HG03558 (cell line): ENCODE data around the gene BRAP.
"Not testable (repeated sequence)": the region's sequence is repeated elsewhere in the genome, so short reads cannot be mapped to it uniquely, and the experiment has no call there.

ENCODE experiments used
- ATAC-seq: cut with Tn5 transposase; IDR thresholded peaks from one replicate; pipeline ENCODE4 v1.9.1; 2021; ENCODE audit warnings: moderate number of reproducible peaks; ENCODE audit not compliant: unreplicated experiment; ENCODE audit errors: extremely low read depth

Gene BRAP

GRCh38 chr12:111685811-111686573 lies at the start of gene BRAP, which contains the start of gene ACAD10:
BRAP (minus strand) TSS chr12:111685956; CDS start chr12:111685792, 164 bp downstream.
ACAD10 (plus strand) TSS chr12:111686053; CDS start chr12:111692710, 6,657 bp downstream.
- ATAC-seq, result peak; percentile 71

- ATAC-seq, result no peak
These were observed 47.7 kb upstream of the BRAP start for GRCh38 chr12:111733340-111733915.

- ATAC-seq, result no peak
These were observed 47.0 kb upstream of the BRAP start for GRCh38 chr12:111732786-111733185.

GRCh38 chr12:111730420-111730819 lies 44.7 kb upstream of the BRAP start:
- ATAC-seq, result no peak

GRCh38 chr12:111728795-111729194 lies 43.0 kb upstream of the BRAP start:
- ATAC-seq, result no peak

- ATAC-seq, result not testable (repeated sequence)
These were observed 38.0 kb upstream of the BRAP start for GRCh38 chr12:111723646-111724360.

- ATAC-seq, result no peak
These were observed 34.7 kb upstream of the BRAP start for GRCh38 chr12:111720457-111720856.

- not testable (repeated sequence) for ATAC-seq
These were observed 33.6 kb upstream of the BRAP start for GRCh38 chr12:111719316-111719715.

GRCh38 chr12:111715279-111715678 lies 29.5 kb upstream of the BRAP start:
- no peak for ATAC-seq

DNA sequence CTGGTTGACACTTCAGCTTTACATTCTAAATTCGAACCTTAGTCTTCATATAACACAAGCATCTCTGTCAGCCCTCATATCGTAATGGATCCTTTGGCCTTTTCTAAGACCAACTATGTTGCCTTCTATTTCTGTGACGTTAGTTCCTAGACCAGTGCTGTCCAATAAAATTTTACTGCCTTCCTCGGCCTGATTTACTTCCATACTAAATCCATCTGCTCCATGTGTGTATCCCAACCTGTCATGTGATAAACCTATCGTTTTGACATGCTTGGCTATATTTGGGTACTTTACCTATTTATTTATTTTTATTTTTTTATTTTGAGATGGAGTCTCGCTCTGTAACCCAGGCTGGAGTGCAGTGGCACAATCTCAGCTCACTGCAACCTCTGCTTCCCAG lies 20.4 kb upstream of the BRAP start:
- no peak for ATAC-seq

DNA sequence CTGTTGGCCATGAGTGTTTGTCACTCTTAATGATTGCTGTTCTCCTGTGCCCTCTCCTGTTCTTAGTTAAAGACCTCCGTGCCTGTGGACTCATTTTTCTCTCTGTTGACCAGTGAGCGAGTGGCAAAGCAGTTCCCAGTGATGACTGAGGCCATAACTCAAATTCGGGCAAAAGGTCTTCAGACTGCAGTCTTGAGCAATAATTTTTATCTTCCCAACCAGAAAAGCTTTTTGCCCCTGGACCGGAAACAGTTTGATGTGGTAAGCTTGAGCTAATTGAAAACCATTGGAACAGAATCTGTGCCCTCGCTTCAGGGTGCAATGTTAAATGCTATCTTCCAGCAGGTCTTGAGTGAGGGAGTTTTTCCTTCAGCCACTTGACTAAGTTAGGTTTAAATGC lies 19.9 kb upstream of the BRAP start:
- ATAC-seq, result no peak

- ATAC-seq, result no peak
These were observed 14.2 kb upstream of the BRAP start for GRCh38 chr12:111699962-111700361.

DNA sequence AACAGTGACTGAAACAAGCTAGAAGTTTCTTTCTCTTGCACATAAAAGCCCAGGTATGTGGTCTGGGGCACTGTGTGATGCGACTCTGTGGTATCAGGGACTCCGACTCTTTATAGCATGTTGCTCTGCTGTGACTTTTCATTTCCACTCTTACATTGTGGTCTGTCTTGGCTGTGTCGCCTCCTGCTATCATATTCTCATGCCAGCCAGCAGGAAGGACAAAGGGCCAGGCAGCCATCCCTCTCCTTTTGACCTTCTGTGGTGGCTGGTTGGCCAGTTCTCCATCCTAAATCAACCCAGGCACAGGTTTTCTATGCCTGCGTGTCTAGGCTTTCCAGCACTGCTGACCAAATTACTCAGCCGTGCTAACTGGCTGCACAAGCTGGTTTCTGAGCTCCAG lies 8.1 kb upstream of the BRAP start:
- no peak for ATAC-seq

DNA sequence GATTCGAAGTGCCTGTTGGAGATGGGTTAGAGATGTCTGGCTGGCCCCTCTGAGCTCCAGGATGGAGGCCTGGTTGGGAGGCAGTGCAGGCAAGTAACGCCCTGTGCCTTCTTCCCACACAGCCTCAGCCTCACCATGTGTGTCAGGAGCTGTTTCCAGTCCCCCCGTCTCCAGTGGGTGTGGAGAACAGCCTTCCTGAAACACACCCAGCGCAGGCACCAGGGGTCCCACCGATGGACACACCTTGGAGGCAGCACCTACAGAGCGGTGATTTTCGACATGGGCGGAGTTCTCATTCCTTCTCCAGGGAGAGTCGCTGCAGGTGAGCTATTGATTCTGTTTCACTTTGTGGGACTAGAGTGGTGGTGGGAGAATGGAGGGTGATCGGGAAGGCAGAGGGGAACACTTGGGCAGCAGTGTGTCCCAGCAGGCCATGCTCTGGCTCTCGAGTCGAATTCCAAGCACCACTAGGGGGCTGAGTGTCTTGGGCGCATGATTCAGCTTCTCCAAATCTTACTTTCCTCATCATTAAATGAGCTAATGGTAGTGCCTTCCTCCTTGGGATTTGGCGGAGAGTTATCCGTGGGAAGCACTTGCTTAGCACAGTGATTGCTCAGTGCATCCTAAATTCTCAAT lies 6.9 kb upstream of the BRAP start:
- no peak for ATAC-seq

DNA sequence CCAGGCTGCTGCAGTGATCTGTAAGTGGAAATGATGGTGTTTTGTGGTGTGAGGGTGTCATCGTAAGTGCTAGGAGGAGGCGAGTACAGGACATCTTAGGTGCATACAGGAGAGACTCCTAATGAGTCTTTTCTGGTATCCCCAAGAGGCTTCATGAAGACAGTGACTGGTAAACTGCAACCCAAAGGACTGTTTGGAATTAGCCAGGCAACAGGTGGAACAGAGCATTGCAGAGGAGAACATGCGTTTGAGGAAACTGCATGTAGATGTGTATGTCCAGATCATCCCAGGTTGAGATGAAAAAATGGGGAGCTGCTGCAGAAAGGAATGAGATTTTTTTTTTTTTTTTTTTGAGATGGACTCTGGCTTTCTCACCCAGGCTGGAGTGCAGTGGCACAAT lies 5.5 kb upstream of the BRAP start:
- no peak for ATAC-seq

DNA sequence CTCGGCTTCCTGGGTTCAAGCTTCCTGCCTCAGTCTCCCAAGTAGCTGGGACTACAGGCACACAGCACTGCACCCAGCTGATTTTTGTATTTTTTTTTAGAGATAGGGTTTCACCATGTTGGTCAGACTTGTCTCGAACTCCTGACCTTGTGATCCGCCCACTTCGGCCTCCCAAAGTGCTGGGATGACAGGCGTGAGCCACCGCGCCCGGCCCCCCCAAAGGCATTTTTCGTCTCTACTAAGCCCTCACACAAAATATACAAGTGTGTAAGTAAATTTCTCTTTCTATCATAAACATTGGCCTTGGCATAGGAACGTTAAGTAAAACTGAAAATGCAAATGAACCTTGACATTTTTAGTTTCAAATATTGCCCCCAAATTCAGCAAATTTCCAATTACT lies 2.2 kb upstream of the BRAP start:
- no peak for ATAC-seq

DNA sequence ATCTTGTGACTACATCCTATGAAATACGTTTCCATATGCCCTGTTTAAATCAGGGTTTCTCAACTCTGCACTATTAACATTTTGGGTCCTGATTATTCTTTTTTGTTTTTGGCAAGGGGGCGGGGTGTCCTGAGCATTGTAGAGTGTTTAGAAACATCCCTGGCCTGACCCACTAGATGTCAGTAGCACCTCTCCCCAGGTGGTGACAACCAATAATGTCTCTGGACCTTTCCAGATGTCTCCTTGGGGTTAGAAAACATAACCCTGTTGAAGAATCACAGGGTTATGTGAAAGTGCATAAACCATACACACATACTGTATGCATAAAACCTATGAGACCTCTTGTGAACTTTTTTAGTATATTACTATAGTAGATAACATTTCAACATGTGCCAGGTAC lies 1.5 kb upstream of the BRAP start:
- no peak for ATAC-seq

DNA sequence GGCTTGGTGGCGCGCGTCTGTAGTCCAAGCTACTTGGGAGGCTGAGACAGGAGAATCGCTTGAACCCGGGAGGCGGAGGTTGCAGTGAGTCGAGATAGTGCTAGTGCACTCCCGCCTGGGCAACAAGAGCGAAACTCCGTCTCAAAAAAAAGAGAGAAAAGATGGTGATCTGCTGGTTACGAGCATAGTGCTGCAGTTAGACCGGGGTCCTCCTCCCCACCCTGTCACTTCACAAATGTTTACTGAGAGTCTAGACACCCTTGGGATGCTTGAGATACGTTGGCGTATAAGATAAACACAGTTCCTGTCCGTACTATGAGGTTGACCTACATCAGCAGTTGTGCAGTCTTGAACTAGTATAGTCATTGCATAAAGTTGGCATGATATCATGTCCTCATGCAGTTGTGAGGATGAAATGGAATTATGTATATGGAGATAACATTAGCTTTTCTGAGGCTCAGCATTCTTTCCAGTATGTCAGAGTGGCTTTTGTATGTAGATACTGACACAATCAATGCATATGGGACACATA lies 884 bp upstream of the BRAP start:
- no peak for ATAC-seq

GRCh38 chr12:111685322-111685810 lies 390 bp downstream of the BRAP start:
- ATAC-seq, result peak; percentile 16

GRCh38 chr12:111684485-111685198 lies 1.1 kb downstream of the BRAP start:
- not testable (repeated sequence) for ATAC-seq
